ENCODE results near the gene CMIP. TPM values are rescaled to one million over a fixed set of nuclear protein-coding genes. Genes with fewer than 3 reads are reported as not detected.

CMIP gene
- total RNA-seq, 4 donors from 2014 or later, result 16.7 to 104 (median 43.6) TPM

DNA sequence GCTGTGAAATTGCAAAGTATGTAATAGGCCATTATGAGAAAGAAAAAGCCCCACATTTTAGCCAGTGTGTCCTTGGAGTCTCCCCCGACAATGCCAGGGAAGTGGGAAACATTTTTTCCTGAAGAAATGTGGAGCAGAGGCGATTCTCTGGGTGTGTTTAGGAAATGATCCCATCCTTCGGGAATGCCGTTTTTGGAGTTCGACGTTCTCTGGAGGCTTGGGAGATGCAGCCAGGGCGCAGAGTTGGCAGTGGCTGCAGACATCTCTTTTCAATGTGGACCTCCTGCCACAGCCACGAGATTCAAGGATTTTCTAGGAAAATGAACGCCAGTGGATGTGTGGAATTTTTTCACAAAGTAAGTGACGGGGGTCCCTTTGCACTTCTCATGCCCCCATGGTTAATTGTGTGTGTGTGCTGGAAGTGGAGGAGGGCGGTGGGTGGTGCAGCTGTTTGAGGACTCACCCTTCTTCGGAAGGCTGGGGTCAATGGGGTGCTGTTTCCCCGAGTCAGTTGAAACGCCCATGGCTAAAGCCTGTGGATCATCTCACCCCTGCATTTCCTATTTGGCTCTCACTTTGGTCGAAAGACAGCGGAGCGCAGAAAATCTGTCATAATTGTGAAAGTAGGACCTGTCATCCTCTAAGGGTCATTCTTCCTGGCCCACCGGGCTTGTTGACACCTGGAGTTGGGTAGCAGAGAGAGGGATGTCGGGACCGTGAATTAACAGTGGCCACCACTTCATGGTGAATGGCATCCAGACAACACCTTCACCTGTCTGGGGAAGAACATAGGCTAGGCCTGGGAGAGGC lies 73.2 kb downstream of the CMIP start:
- TF ChIP-seq, protein P1, sequence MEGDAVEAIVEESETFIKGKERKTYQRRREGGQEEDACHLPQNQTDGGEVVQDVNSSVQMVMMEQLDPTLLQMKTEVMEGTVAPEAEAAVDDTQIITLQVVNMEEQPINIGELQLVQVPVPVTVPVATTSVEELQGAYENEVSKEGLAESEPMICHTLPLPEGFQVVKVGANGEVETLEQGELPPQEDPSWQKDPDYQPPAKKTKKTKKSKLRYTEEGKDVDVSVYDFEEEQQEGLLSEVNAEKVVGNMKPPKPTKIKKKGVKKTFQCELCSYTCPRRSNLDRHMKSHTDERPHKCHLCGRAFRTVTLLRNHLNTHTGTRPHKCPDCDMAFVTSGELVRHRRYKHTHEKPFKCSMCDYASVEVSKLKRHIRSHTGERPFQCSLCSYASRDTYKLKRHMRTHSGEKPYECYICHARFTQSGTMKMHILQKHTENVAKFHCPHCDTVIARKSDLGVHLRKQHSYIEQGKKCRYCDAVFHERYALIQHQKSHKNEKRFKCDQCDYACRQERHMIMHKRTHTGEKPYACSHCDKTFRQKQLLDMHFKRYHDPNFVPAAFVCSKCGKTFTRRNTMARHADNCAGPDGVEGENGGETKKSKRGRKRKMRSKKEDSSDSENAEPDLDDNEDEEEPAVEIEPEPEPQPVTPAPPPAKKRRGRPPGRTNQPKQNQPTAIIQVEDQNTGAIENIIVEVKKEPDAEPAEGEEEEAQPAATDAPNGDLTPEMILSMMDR (IDR thresholded peaks at IDR 0.05), result no peak
- TF ChIP-seq POLR2A (IDR thresholded peaks at IDR 0.05), result no peak
- H3K27me3 ChIP-seq, result no peaks in the 10 kb centered on the region
- peak overlapping the region in 1 of 2 donors; percentile 17 for H3K27ac ChIP-seq
- H3K36me3 ChIP-seq, result no peaks in the 10 kb centered on the region
- no peak overlapping the region for H3K4me3 ChIP-seq
- H3K9me3 ChIP-seq, result no peaks in the 10 kb centered on the region
- no peak for DNase-seq
- H3K4me1 ChIP-seq, result peaks cover 0 to 6% of the 10 kb centered on the region in 2 donors
- intact Hi-C loops (cut with DNase I; ENCODE audit: low total_unique reads), result no loop called here

DNA sequence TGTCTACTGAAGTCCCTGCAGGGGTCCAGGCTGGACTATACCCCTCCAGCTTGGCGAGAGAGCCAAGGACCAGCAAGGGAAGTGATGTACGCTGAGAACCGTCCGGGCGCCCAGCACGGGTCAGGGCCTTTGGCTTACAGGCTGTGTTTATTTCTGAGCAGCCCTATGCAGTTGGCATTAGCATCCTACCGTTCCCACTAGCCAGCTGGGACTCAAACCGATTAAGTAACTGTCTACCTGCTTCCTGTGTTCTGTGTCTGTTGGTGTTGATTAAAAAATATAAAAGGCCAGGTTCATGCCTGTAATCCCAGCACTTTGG lies 73.8 kb downstream of the CMIP start:
- DNase-seq, result no peak
- Histone ChIP-seq H3K9me3 (no peaks in the 10 kb centered on the region), H3K27me3 (no peaks in the 10 kb centered on the region), H3K27ac (peak overlapping the region in 1 of 2 donors; percentile 17), H3K4me1 (peaks cover 0 to 2% of the 10 kb centered on the region in 2 donors), H3K36me3 (no peaks in the 10 kb centered on the region), H3K4me3 (no peak overlapping the region)
- TF ChIP-seq, protein P1 (IDR thresholded peaks at IDR 0.05), result no peak
- TF ChIP-seq POLR2A (IDR thresholded peaks at IDR 0.05), result no peak
- intact Hi-C loops (cut with DNase I; ENCODE audit: low total_unique reads), result no loop called here

DNA sequence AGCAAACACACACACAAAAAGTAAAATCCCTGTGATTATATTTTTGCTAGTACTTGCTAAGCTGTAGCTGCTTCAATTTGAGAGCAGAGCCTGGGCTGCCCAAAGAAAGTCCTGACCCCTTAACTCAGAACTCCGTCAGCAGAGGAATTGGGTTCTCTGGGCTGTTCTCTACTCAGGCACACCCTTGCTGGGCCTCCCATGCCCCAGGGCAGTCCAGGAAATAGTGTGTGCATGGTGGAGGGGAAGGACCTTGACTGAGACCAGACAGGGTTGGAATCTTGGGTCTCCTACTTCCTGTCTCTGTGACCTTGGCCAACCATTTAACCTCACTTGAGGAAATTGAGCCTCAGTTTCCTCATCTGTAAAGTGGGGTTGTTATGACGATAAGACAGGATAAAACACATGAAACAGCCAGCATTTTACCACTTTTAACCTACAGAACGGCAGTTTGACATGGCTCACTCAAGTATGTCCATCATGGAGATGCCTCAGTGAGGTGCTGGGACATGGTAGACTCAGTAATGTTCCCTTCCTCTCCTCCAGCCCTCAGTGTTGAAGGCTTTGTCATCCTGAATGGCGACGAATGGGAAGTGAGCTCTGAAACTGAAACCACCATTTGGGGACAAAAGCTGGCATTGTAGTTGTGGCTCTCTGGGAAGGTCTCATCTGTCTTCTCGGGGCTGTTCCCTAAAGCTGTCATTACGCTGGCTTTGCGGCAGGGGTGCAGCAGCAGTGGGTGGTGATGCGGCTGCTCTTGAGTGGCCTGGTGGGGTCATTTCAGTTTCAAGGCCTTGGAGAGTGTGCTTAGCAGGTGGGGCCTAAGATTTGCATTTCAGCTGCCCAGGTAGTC lies 74.9 kb downstream of the CMIP start:
- Histone ChIP-seq H3K4me3 (no peak overlapping the region), H3K4me1 (no peaks in the 10 kb centered on the region), H3K36me3 (no peaks in the 10 kb centered on the region), H3K27me3 (no peaks in the 10 kb centered on the region), H3K27ac (no peak overlapping the region), H3K9me3 (no peaks in the 10 kb centered on the region)
- intact Hi-C loops (cut with DNase I; ENCODE audit: low total_unique reads), result no loop called here
- TF ChIP-seq, protein P1 (IDR thresholded peaks at IDR 0.05), result no peak
- TF ChIP-seq POLR2A (IDR thresholded peaks at IDR 0.05), result no peak
- no peak for DNase-seq

DNA sequence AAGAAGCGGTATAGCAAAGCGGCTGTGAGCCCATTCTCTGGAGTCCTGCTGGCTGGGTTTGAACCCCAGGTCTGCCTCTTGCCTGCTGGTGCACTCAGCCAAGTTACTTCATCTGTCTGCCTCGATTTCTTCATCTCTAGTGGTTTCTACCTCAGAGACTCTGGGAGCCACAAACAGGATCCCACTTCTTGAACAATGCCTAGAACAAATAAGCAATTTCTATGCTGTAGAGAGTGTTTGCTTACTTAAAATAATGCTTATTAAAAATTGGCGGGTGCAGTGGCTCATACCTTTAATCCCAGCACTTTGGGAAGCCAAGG lies 75.5 kb downstream of the CMIP start:
- Histone ChIP-seq H3K27ac (no peak overlapping the region), H3K4me3 (no peak overlapping the region), H3K4me1 (no peaks in the 10 kb centered on the region), H3K9me3 (no peaks in the 10 kb centered on the region), H3K36me3 (no peaks in the 10 kb centered on the region), H3K27me3 (no peaks in the 10 kb centered on the region)
- no peak for DNase-seq
- intact Hi-C loops (cut with DNase I; ENCODE audit: low total_unique reads), result no loop called here
- TF ChIP-seq, protein P1 (IDR thresholded peaks at IDR 0.05), result no peak
- no peak for TF ChIP-seq POLR2A (IDR thresholded peaks at IDR 0.05)

DNA sequence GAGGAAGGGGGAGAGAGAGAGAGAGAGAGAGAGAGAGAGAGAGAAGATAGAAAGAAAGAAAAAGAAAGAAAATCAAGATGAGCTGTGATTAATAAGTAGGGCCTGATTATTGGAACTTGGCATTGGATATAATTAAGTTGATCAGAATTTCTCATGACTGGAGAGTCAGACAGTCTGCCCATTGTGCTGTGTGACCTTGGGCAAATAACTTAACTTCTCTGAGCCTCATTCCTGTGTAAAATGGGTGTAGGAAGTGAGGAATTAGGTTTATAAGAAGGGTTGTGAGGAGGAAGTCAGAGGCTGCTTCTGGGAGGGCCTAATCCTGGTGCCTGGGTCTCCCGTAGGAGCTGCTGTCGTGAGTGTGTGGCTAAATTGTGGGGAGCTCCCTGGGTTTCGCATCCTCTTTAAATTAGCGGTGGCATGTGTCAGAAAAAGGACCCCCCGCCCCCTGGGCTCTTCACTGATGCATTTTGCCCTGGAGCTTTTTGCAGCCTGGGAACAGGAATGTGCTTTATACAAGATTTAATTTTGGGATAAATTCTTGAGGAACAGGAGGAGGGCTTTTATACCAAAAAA lies 76.0 kb downstream of the CMIP start:
- no peaks in the 10 kb centered on the region for H3K36me3 ChIP-seq
- intact Hi-C loops (cut with DNase I; ENCODE audit: low total_unique reads), result no loop called here
- TF ChIP-seq, protein P1 (IDR thresholded peaks at IDR 0.05), result no peak
- TF ChIP-seq POLR2A (IDR thresholded peaks at IDR 0.05), result no peak
- no peaks in the 10 kb centered on the region for H3K9me3 ChIP-seq
- no peak for DNase-seq
- no peak overlapping the region for H3K27ac ChIP-seq
- no peaks in the 10 kb centered on the region for H3K27me3 ChIP-seq
- no peaks in the 10 kb centered on the region for H3K4me1 ChIP-seq
- no peak overlapping the region for H3K4me3 ChIP-seq
